ENCODE data around the gene SLC35E4.

SLC35E4 gene

DNA sequence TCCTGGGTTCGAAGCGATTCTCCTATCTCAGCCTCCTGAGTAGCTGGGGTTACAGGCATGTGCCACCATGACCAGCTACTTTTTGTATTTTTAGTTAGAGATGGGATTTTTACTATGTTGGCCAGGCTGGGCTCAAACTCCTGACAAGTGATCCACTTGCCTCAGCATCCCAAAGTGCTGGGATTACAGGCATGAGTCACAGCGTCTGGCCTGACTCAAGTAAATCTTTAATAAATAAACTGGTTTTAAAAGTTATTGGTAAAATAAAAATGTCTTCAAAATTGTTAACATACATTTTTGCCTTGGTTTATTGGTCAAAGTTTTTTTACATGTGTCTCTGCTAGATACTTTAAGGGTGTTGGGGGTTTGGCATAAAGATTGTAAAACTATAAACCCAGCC is 36.6 kb upstream of the SLC35E4 start:
- H3K4me1 ChIP-seq (ENCODE audit: control insufficient read depth, low read length) = no peaks in the 10 kb centered on the region
- H4K20me1 ChIP-seq (ENCODE audit: control insufficient read depth, insufficient read depth, low read depth, low read length) = no peaks in the 10 kb centered on the region
- no peaks in the 10 kb centered on the region for H3K27me3 ChIP-seq (ENCODE audit: control insufficient read depth, low read length)
- TF ChIP-seq, protein P1, sequence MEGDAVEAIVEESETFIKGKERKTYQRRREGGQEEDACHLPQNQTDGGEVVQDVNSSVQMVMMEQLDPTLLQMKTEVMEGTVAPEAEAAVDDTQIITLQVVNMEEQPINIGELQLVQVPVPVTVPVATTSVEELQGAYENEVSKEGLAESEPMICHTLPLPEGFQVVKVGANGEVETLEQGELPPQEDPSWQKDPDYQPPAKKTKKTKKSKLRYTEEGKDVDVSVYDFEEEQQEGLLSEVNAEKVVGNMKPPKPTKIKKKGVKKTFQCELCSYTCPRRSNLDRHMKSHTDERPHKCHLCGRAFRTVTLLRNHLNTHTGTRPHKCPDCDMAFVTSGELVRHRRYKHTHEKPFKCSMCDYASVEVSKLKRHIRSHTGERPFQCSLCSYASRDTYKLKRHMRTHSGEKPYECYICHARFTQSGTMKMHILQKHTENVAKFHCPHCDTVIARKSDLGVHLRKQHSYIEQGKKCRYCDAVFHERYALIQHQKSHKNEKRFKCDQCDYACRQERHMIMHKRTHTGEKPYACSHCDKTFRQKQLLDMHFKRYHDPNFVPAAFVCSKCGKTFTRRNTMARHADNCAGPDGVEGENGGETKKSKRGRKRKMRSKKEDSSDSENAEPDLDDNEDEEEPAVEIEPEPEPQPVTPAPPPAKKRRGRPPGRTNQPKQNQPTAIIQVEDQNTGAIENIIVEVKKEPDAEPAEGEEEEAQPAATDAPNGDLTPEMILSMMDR (IDR thresholded peaks at IDR 0.05; ENCODE audit: low read depth, low read length, poor library complexity, severe bottlenecking) = no peak
- TF ChIP-seq EZH2phosphoT487 (IDR thresholded peaks at IDR 0.05; ENCODE audit: borderline replicate concordance, low read length) = no peak
- no peaks in the 10 kb centered on the region for H3K36me3 ChIP-seq (ENCODE audit: control insufficient read depth, low read length)
- H3K9me2 ChIP-seq (replicated peaks; ENCODE audit: control insufficient read depth, low read length) = no peaks in the 10 kb centered on the region
- no peaks in the 10 kb centered on the region for H3K9me3 ChIP-seq (ENCODE audit: control insufficient read depth, insufficient read depth, low read length)
- no peak overlapping the region for H3K4me2 ChIP-seq (ENCODE audit: low read length)
- peaks cover 2% of the 10 kb centered on the region; the same call in 1 of the 2 replicates for H3F3A ChIP-seq (ENCODE audit: control insufficient read depth, insufficient read depth)
- no peak overlapping the region for H3K27ac ChIP-seq (ENCODE audit: low read depth, low read length)
- H3K4me3 ChIP-seq (ENCODE audit: low read length) = no peak overlapping the region
- H3K79me2 ChIP-seq (ENCODE audit: control insufficient read depth, low read length) = no peaks in the 10 kb centered on the region

DNA sequence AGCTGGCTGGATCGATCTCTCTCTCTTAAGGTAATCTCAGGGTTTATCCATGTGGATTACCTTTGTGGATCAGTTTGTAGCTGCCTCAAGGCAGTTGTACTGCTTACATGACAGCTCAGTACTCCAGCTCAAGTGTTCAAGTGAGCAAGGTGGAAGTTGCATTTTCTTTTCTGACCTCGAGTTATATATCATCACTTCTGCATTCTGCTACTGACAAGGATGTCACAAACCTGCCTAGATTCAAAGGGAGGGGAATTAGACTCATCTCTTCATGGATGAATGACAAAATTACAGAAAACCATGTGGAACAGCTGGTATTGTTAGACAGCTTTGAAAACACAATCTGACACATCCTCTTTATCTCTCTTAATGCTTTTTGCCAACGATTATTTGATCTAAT is 34.7 kb upstream of the SLC35E4 start:
- H3K36me3 ChIP-seq (ENCODE audit: control insufficient read depth, low read length) = no peaks in the 10 kb centered on the region
- TF ChIP-seq, protein P1 (IDR thresholded peaks at IDR 0.05; ENCODE audit: low read depth, low read length, poor library complexity, severe bottlenecking) = no peak
- TF ChIP-seq EZH2phosphoT487 (IDR thresholded peaks at IDR 0.05; ENCODE audit: borderline replicate concordance, low read length) = no peak
- H3F3A ChIP-seq (ENCODE audit: control insufficient read depth, insufficient read depth) = peaks cover 2% of the 10 kb centered on the region; the same call in 1 of the 2 replicates
- H3K4me1 ChIP-seq (ENCODE audit: control insufficient read depth, low read length) = peaks cover 10% of the 10 kb centered on the region
- H3K9me3 ChIP-seq (ENCODE audit: control insufficient read depth, insufficient read depth, low read length) = no peaks in the 10 kb centered on the region
- no peak overlapping the region for H3K4me3 ChIP-seq (ENCODE audit: low read length)
- H4K20me1 ChIP-seq (ENCODE audit: control insufficient read depth, insufficient read depth, low read depth, low read length) = no peaks in the 10 kb centered on the region
- no peaks in the 10 kb centered on the region for H3K9me2 ChIP-seq (replicated peaks; ENCODE audit: control insufficient read depth, low read length)
- no peaks in the 10 kb centered on the region for H3K27me3 ChIP-seq (ENCODE audit: control insufficient read depth, low read length)
- no peak overlapping the region for H3K4me2 ChIP-seq (ENCODE audit: low read length)
- H3K27ac ChIP-seq (ENCODE audit: low read depth, low read length) = no peak overlapping the region
- H3K79me2 ChIP-seq (ENCODE audit: control insufficient read depth, low read length) = no peaks in the 10 kb centered on the region

GRCh38 chr22:30601464-30601863 is 34.1 kb upstream of the SLC35E4 start:
- no peaks in the 10 kb centered on the region for H3K9me2 ChIP-seq (replicated peaks; ENCODE audit: control insufficient read depth, low read length)
- H4K20me1 ChIP-seq (ENCODE audit: control insufficient read depth, insufficient read depth, low read depth, low read length) = no peaks in the 10 kb centered on the region
- H3F3A ChIP-seq (ENCODE audit: control insufficient read depth, insufficient read depth) = peaks cover 2% of the 10 kb centered on the region; the same call in 1 of the 2 replicates
- no peak overlapping the region for H3K4me3 ChIP-seq (ENCODE audit: low read length)
- TF ChIP-seq EZH2phosphoT487 (IDR thresholded peaks at IDR 0.05; ENCODE audit: borderline replicate concordance, low read length) = no peak
- TF ChIP-seq, protein P1 (IDR thresholded peaks at IDR 0.05; ENCODE audit: low read depth, low read length, poor library complexity, severe bottlenecking) = no peak
- no peak overlapping the region for H3K4me2 ChIP-seq (ENCODE audit: low read length)
- no peaks in the 10 kb centered on the region for H3K9me3 ChIP-seq (ENCODE audit: control insufficient read depth, insufficient read depth, low read length)
- H3K36me3 ChIP-seq (ENCODE audit: control insufficient read depth, low read length) = no peaks in the 10 kb centered on the region
- peaks cover 15% of the 10 kb centered on the region for H3K4me1 ChIP-seq (ENCODE audit: control insufficient read depth, low read length)
- no peaks in the 10 kb centered on the region for H3K79me2 ChIP-seq (ENCODE audit: control insufficient read depth, low read length)
- no peaks in the 10 kb centered on the region for H3K27me3 ChIP-seq (ENCODE audit: control insufficient read depth, low read length)
- H3K27ac ChIP-seq (ENCODE audit: low read depth, low read length) = no peak overlapping the region
